GM19463 (cell line): Measurements from ENCODE around the gene UBASH3B.
A peak's percentile ranks its signal among the peaks of the same experiment; 100 is the strongest.
"Not testable (repeated sequence)": the region's sequence is repeated elsewhere in the genome, so short reads cannot be mapped to it uniquely, and the experiment has no call there.

ENCODE experiments used
- ATAC-seq: cut with Tn5 transposase; IDR thresholded peaks from one replicate; pipeline ENCODE4 v1.9.1; 2021; ENCODE audit warnings: mild to moderate bottlenecking, moderate library complexity; ENCODE audit not compliant: unreplicated experiment

UBASH3B gene

DNA sequence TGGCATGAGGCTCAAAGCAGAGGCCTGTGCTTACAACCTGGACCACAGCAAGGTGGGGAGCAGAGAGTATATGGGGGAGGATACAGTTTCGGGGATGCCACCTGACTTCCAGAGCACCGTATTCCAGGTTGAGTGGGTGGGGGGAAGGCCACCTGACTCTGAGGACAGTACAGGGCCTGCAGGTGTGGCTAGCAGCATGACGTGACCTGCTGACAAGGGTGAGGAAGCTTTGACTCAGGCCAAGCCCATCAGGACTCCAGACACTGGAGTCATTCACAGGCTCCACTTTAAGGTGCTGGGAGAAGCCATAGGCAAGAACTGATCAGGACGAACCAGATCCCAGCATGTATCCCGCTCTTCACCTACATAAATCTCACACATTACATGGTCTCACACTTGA, 148.2 kb downstream of the UBASH3B start:
- ATAC-seq: no peak

DNA sequence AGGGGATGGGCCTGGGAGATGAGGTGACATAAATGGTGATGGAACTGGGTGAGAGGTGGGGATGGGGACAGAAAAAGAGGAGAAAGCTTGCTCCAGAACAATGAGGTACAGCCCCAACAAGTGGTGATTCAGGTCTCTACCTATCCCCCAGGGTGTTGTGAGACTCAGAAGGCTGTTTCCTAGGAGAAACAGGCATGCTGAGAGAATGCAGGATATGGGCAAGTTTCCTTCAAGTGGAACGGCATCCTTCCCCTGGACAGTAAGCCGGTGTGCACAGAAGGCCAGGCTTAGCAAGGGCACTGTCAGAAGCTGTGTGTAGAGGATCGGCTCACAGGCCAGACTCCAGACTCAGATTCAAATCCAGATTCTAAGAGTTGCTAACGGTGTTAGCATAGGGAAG, 148.6 kb downstream of the UBASH3B start:
- no peak for ATAC-seq

DNA sequence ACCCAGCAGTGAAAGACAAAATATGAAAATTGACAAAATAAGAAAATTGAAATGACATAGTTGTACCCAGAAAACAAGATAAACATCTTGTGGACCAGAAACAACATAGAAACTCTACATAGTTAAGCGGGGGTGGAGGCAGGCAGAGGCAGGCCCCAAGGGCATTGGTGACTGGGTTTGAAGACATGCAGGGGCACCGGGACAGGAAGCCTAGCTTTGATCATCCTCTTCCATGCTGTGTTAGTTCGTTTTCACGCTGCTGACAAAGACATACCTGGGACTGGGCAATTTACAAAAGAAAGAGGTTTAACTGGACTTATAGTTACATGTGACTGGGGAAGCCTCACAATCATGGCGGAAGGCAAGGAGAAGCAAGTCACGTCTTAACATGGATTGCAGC, 149.3 kb downstream of the UBASH3B start:
- peak; percentile 41 for ATAC-seq

DNA sequence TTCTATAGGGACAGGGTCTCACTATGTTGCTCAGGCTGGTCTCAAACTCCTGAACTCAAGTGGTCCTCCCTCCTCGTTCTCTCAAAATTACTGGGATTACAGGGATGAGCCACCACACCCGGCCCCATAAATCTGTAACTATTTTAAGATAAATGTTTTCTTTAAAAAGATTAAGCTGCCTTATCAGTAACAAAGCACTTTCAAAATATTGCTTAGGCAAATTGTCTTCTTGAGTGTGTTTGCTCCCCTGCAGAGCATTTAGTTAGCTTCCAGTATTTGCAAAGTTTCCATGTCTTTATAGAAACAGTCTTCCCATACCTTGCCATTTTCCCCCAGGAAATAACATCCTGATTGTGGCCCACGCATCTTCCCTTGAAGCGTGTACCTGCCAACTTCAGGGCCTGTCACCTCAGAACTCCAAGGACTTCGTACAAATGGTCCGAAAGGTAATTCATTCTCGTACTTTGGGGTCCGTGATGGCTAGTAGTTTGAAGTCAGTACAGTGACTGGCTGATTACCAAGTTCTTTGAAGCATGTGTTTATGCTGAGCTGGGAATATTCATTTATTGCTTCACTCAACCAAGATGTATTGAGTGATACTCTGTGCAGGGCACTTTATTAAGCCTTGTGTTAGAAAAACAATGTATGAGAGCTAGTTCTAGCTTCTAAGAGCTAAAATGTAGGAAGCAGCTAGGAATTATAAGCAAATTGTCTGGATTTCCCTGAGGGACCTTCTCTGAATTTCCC, 152.4 kb downstream of the UBASH3B start:
- ATAC-seq: no peak

DNA sequence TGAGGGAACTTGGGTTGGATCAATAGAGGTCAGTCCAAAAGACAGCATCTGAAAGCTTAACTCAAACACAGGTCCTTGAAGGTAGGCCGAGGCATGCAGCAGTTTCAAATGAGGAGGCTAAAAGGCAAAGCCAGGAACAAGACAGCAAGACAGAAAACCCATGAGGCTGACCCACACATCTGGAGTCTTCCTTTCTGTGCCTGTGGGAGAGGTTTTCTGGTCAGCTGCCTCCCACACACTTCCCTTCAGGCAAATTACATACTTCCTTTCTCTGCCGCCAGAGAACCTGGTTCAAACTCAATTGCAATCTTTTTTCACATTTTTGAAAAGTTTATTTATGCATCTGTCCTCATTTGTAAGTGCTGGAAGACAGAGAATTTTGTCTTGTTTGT, 153.0 kb downstream of the UBASH3B start:
- ATAC-seq: peak; percentile 81

DNA sequence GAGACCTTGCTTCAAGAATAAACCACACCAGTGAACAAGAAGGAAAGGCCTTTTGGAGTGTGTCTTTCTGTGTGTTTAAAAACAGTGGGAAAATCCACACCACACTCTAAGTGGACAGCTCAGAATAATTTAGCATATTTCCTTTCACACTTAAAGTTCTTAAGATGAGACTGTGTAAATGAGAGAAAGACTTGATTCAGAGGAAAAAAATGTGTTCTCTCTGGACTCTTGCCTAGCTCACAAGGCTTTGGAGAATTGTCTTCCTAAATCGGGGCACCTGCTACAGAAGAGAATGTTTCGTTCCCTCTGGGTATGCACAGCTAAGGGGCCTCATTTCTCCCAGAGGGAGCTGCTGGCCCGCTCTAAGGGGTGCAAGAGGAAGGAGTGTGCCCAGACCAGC, 154.3 kb downstream of the UBASH3B start:
- no peak for ATAC-seq

DNA sequence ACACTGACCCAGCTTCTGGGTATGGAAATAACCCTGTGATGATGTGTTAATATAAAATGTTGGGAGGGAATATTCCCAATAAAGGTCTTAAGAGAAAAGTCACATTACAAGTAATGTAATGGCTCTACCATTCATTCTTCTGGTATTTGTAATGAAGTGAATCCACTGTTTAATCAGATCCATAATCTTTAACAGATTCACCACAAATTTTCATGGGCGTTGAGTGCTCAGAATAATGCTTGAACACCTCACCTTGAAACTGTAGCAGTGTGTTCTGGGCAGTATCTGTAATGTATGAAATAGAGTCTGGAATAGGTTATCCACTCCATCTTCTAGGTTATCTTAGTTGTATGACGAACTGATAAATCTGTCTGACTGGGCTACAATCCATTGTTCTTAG, 156.2 kb downstream of the UBASH3B start:
- ATAC-seq: no peak

DNA sequence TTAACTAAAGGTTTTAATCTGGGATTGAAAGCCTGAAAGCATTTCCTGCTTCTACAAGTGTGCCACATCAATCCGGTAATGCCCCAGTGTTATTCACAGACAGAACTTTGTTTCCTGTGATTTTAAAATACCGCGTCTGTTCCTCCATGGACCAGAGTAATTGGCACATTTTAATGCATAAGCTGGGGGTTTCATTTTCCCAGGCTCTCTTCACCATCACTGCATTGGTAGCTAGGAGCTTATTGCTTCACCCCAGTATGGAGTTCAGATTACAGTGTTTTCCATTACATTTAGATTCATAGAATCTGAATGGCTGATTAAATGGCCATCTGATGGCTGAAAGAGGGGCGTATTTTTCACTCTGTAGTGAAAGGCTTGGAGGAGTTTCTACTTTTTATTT, 157.1 kb downstream of the UBASH3B start:
- ATAC-seq: no peak

DNA sequence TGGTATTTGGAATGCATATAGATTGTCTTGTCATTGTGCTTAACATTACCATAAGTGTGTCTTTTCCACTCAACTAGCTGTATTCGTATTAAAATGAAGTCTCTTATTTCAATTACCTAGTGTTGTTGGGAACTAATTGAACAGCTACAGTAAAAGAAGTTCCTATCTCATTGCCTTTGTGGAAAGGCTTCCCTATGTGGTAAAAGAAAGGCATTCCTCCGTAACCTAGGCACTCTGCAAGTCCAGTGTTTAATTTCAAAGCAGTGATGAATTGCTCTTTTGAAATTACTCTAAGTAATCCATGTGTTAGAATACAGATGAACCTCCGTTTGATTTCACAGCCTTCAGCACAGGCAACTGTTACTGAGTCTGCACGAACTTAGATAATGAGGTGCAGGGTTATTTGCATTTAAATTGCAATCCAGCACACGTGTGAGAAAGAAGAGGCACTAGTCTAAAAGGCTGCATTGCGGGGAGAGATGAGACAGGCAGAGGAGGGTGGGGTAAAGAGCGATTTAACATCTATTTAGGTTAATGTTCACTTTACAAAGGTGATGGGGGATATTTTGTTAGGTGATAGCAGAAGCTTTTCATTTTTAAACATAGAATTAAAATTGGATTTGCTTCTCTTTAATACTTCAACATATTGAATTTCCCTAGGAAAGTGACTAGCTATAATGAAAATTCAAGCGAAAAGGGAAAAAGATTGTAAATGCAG, 157.8 kb downstream of the UBASH3B start:
- ATAC-seq: no peak

DNA sequence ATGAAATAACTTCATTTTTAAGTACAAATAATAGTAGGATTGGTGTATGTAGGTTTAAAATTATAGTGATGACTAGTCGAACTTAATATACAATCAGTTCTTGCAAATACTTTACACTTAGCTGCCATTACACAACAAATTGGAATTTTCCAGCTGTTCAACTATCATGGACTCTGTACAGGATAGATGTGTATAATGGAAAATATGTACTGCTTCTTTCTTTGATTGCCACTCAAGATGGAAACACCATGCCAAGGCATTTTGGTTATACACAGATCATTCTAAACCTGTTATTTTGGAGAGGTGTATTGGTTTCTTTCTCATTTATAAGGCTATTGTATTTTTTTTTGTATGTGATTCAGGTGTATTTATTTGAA, 158.4 kb downstream of the UBASH3B start:
- no peak for ATAC-seq

DNA sequence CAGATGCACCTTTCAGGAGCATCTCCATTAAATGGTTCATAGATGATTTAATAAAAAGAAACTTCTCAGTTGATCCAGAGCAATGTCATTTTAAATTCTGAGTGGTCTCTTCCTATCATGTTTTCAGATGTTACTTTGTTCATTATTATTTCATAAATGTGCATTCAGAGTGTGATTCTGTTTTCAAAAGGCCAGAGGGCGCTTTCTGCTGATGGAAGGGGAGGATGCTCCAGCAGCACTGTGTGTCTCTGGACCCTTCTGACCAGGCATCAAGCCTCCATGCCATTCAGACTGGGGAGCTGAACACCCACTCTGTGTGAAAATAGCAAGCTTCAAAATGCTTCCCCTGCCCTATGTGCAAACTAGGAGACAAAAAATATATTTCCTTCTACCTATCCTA, 158.9 kb downstream of the UBASH3B start:
- no peak for ATAC-seq

DNA sequence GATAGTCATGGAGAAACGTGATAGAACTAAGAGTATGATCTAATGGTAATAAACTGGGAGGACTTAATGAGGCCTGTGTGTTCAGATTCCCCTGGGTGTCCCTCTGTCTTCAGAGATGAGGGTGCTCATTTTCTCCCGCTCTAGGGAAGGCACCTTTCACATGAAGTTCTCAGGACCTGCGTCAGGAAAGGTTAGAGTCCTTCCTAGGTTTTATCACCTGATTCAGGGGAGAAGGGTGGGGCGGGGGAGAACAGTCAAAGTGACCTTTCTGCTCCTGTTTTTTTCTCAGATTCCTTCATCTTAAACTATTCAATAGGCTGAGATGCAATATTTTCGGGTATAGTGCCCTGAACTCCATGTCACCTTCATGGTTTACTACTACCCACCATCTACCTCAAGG, 160.4 kb downstream of the UBASH3B start:
- ATAC-seq: no peak

DNA sequence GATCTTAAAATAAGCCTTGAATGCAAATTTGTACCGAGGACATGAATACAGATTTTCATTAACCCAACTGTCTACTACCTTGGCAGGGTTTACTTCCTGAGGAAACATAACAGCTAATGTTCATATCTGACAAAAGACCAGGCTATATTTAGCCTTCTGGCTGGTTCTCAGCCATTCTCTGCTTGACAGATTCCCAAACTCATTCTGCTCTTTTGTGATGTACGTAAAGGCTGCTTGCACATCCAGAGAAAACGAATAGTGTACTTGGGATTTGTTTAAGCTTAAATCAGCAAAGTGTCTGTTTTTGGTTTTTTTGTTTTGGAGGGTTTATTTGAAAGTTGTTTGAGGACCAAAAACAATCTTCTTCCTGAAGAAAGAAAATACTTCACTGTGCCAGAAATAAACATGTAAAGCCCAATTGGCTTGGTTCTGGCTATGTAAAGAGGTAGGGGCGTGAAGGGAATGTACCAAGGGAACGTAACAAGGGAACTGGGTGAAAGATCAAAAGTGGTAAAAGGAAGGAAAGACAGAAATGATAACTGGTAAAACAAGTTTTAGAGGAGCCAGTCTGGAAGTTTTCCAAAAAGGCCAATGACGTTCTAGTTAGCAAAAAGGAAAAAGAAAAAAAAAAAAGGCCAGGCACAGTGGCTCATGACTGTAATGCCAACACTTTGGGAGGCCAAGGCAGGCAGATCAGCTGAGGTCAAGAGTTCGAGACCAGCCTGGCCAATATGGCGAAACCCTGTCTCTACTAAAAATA, 161.4 kb downstream of the UBASH3B start:
- ATAC-seq: no peak

DNA sequence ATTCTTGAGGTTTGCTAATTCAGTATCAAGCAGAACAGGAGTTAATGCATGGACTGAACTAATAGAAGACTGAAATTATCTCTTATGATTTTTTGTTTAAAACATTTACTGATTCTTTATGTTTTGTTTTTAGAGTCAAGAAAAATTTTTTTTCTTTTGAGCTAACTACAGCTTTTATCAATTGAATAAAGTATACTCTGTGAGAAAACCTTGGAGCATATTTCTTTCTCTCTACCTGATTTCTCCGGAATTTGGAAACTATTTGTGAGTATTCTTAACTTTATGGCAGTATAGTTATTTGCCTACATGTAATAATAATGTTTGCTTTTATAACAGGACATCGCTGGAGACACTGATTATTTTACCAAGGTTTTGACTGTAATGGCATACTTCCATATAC, 164.6 kb downstream of the UBASH3B start:
- no peak for ATAC-seq

DNA sequence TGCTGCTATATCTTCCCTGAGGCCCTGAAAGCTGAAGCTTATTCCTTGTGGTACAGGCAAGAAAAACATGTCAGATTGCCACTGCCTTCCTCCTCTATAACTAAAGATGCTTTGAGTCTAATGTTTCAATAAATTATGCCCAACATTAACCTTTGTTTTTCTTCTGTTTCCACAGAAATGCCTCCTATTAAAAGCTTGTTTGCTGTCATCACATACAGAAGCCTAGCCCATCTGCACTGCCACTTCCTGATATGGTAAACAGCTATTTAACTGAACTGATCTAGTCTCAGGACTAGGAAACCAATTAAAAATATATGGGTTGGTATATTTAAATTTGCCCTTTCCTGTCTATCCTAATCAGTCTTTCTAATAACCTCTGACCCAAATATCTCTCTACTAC, 165.6 kb downstream of the UBASH3B start:
- ATAC-seq: no peak

DNA sequence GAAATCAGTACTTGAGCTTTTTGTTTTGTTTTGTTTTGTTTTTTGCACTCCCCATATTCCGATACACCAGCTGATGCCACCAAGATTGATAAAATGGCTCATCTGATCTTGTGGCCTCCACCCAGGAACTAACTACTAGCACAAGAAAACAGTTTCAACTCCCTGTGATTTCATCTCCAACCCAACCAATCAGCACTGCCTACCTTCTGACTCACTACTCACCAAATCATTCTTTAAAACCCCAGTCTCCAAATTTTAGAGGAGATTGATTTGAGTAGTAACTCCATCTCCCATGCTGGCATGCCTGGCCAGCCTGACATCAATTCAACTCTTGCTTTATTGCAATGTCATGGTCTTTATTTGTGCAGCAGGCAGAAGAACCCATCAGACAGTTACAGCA, 166.7 kb downstream of the UBASH3B start:
- ATAC-seq: no peak

DNA sequence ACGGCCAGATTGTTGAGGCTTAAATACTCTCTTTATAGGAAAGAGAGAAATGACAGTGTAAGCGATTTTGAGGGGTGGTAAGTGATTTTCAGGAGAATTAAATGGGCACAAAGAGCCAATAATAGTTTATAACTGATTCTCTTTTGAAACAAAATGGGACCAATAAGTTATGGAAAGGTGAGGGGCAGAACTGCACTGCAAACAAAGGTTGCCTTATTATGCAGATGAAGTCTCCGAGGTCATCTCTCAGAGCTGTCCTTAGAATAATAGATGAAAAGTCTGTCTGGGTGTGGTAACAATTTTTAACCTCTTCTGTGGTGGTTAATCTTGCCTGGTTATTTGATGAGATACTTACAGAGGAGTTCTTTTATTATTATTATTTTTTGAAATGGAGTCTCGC, 168.0 kb downstream of the UBASH3B start:
- no peak for ATAC-seq

DNA sequence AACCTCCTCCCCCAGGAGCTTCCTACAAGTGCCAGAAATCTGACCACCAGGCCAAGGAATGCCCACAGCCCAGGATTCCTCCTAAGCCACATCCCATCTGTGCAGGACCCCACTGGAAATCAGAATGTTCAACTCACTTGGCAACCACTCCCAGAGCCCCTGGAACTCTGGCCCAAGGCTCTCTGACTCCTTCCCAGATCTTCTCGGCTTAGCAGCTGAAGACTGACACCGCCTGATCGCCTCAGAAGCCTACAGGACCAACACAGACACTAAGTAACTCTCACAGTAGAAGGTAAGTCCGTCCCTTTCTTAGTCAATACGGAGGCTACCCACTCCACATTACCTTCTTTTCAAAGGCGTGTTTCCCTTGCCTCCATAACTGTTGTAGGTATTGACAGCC, 173.8 kb downstream of the UBASH3B start:
- not testable (repeated sequence) for ATAC-seq

DNA sequence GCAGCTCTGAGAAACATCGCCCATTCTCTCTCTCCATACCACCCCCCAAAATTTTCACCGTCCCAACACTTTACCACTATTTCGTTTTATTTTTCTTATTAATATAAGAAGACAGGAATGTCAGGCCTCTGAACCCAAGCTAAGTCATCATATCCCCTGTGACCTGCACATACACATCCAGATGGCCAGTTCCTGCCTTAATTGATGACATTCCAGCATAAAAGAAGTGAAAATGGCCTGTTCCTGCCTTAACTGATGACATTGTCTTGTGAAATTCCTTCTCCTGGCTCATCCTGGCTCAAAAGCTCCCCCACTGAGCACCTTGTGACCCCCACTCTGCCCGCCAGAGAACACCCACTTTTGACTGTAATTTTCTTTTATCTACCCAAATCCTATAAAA, 176.8 kb downstream of the UBASH3B start:
- ATAC-seq: not testable (repeated sequence)

DNA sequence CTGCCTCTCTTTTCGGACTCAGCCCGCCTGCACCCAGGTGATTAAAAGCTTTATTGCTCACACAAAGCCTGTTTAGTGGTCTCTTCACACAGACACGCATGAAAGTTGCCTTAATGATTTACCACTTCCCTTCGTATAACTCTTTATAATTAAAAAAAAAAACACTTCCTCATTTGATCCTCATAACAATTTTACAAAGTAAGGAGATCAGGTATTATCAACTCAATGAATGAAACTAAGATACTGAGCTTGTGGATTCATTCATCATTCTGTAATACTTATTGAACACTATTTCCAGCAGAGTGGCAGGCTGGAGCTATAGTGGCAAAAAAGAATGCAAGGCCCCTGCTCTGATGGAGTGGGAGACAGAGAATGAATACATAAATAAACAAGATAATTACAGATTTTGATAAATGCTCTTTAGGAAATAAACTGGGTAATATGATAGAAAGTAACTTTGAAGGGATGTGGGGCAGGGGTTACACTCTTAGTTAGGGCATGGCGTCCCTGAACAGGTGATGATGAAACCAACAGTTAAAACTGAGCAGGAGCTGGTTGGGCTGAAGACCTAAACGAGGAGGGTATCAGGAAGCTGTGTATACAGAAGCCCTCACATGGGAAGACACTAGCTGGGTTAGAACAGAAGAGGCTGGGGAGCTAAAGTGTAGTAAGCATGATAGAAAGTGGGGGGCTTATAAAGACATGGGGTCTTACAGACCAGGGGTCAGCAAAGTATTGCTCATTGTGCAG, 177.4 kb downstream of the UBASH3B start:
- no peak for ATAC-seq

DNA sequence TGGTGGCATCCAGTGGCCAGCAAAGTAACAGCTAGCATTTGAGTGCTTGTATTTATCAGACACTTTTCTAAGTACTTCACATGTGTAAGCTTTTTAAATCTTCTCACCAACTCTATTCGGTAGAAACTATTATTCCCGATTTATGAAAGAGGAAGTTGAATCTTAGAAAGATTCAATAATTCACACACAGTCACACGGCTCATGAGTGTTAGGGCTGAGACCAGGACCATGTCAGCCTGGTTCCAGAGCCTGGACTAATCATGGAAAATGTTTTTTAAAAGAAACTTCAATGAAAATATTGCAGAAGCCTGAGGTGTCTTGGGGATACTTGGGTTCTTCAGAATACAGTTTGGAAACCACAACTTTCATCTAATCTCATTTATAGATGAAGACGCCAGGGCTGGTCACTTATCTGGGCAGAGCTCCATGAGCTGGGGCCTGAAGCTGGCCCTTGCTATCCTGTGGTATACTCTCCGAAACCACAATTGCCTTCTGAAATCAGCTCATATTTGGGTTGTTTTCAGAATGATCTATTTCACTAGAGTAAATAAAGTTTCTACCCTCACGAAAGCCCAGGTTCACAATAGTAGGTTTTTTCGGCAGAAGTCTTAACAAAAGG, 178.4 kb downstream of the UBASH3B start:
- ATAC-seq: no peak
